Epidermal melanocyte (primary cell): ENCODE measurements around the gene CDC42EP1.
"Not testable (repeated sequence)": the region's sequence is repeated elsewhere in the genome, so short reads cannot be mapped to it uniquely, and the experiment has no call there.

ENCODE experiments used
- DNase-seq: peaks from one replicate; pipeline ENCODE4 v3.0.0; 2011; ENCODE audit warnings: low spot score; ENCODE audit not compliant: insufficient read length

The CDC42EP1 gene

GRCh38 chr22:37575490-37576003 is 15.3 kb downstream of the CDC42EP1 start:
- DNase-seq = no peak

GRCh38 chr22:37578002-37578401 is 17.7 kb downstream of the CDC42EP1 start:
- DNase-seq = no peak

- DNase-seq = no peak
These were observed 21.2 kb downstream of the CDC42EP1 start for GRCh38 chr22:37581504-37581903.

- DNase-seq = no peak
These were observed 22.2 kb downstream of the CDC42EP1 start for GRCh38 chr22:37582526-37582925.

- DNase-seq = no peak
These were observed 28.4 kb downstream of the CDC42EP1 start for GRCh38 chr22:37588546-37589215.

GRCh38 chr22:37589636-37590035 is 29.4 kb downstream of the CDC42EP1 start:
- no peak for DNase-seq

- DNase-seq = not testable (repeated sequence)
These were observed 30.8 kb downstream of the CDC42EP1 start for GRCh38 chr22:37591081-37591480.

- no peak for DNase-seq
These were observed 31.6 kb downstream of the CDC42EP1 start for GRCh38 chr22:37591823-37592404.

- no peak for DNase-seq
These were observed 34.0 kb downstream of the CDC42EP1 start for GRCh38 chr22:37594237-37594636.

GRCh38 chr22:37599153-37599552 is 38.9 kb downstream of the CDC42EP1 start:
- DNase-seq = no peak

GRCh38 chr22:37601203-37601539 is 40.9 kb downstream of the CDC42EP1 start:
- DNase-seq = no peak

GRCh38 chr22:37601540-37602442 is 41.5 kb downstream of the CDC42EP1 start:
- DNase-seq = no peak

GRCh38 chr22:37602546-37603277 is 42.4 kb downstream of the CDC42EP1 start:
- DNase-seq = not testable (repeated sequence)

- no peak for DNase-seq
These were observed 43.8 kb downstream of the CDC42EP1 start for GRCh38 chr22:37604074-37604473.

GRCh38 chr22:37604875-37605274 is 44.6 kb downstream of the CDC42EP1 start:
- DNase-seq = no peak

GRCh38 chr22:37607010-37607934 is 47.0 kb downstream of the CDC42EP1 start:
- DNase-seq = peak; percentile 61

GRCh38 chr22:37607935-37608476 is 47.7 kb downstream of the CDC42EP1 start:
- DNase-seq = no peak

GRCh38 chr22:37608477-37609239 is 48.4 kb downstream of the CDC42EP1 start, which contains the start of gene GGA1:
Gene GGA1, plus strand, starts transcription at chr22:37608834. Its CDS starts 27 bp downstream, at chr22:37608861.
- peak; percentile 95 for DNase-seq
